Endothelial cell of umbilical vein (primary cell): ENCODE measurements around the gene TMEM208. TPM values are rescaled to one million over a fixed set of nuclear protein-coding genes. Genes with fewer than 3 reads are reported as not detected.

ENCODE experiments used
- BruUV-seq: library from RNA; stranded (reverse); fragments of 400-500 nt; replicated peaks from 2 replicates; lab custom pipeline; 2021; lab: Mats Ljungman, UMichigan
- CTCF ChIA-PET: fragments of 300-600, 350-600 bp; sonication (Branson Sonifier 250); formaldehyde crosslinking; loops from one replicate; lab custom pipeline; 2021; ENCODE audit warnings: antibody characterized with exemption, inconsistent platforms; lab: Charles Lee
- POLR2A ChIA-PET: fragments of 300-600, 350-600 bp; sonication (Branson Sonifier 250); formaldehyde crosslinking; loops from one replicate; lab custom pipeline; 2021; ENCODE audit warnings: antibody characterized with exemption, inconsistent platforms; lab: Charles Lee
- DNase-seq: peaks from one replicate; pipeline ENCODE4 v3.0.0-alpha.2; 2011; ENCODE audit warnings: low read depth, low spot score
- FAIRE-seq: peaks from 2 replicates; lab custom pipeline; 2011; peaks lifted over from hg19 to GRCh38; lab: Jason Lieb, UNC
- H2AFZ ChIP-seq: 2 replicates; pipeline ENCODE4 v1.6.0; 2012; ENCODE audit warnings: low read depth, low read length, control low read depth, inconsistent platforms
- H3K27ac ChIP-seq: 2 replicates; pipeline ENCODE4 v1.5.1; 2011; ENCODE audit warnings: low read depth, mild to moderate bottlenecking, control low read depth, low read length, moderate library complexity; ENCODE audit not compliant: insufficient read depth
- H3K27me3 ChIP-seq, 2 experiments: 2 replicates each; pipeline versions ENCODE4 v1.6.0 to v1.6.1; 2011; ENCODE audit warnings: low read length in 2 of 2, mixed read lengths in 1 of 2; ENCODE audit not compliant: control insufficient read depth in 2 of 2, insufficient read depth in 2 of 2
- H3K36me3 ChIP-seq, 2 experiments: 2 replicates in 1 of 2; 3 replicates in 1 of 2; pipeline ENCODE4 v1.5.1; 2011; ENCODE audit warnings: low read length in 2 of 2, mild to moderate bottlenecking in 1 of 2, moderate library complexity in 1 of 2; ENCODE audit not compliant: control insufficient read depth in 2 of 2, insufficient read depth in 2 of 2; ENCODE audit errors: extremely low read depth in 1 of 2
- H3K4me1 ChIP-seq: 3 replicates; pipeline ENCODE4 v1.5.1; 2011; ENCODE audit warnings: mild to moderate bottlenecking, low read length; ENCODE audit not compliant: control insufficient read depth, insufficient read depth; ENCODE audit errors: extremely low read depth
- H3K4me2 ChIP-seq: 2 replicates; pipeline ENCODE4 v1.6.1; 2011; ENCODE audit warnings: low read length, control low read depth, mixed read lengths; ENCODE audit not compliant: insufficient read depth
- H3K4me3 ChIP-seq, 3 experiments: fragments of 200-600 bp in 1 of 3; sonication (generic), shearing (Covaris generic) in 1 of 3; replicated peaks in 1 of 3; 2 replicates each; pipeline ENCODE4 v1.5.1; 2011 to 2016; ENCODE audit warnings: control low read depth in 3 of 3, low read length in 3 of 3, mild to moderate bottlenecking in 2 of 3, inconsistent platforms in 1 of 3, low read depth in 1 of 3, moderate library complexity in 1 of 3; ENCODE audit not compliant: insufficient read depth in 1 of 3
- H3K79me2 ChIP-seq: 2 replicates; pipeline ENCODE4 v1.6.0; 2012; ENCODE audit warnings: low read length, inconsistent platforms; ENCODE audit not compliant: control insufficient read depth, insufficient read depth
- H3K9ac ChIP-seq: replicated peaks from 2 replicates; pipeline ENCODE3; 2011; ENCODE audit warnings: low read length, control low read depth; ENCODE audit not compliant: insufficient read depth; ENCODE audit errors: extremely low read depth
- H3K9me1 ChIP-seq: replicated peaks from 3 replicates; pipeline ENCODE4 v1.6.0; 2011; ENCODE audit warnings: mild to moderate bottlenecking, low read length; ENCODE audit not compliant: control insufficient read depth, insufficient read depth; ENCODE audit errors: extremely low read depth
- H3K9me3 ChIP-seq: replicated peaks from 2 replicates; pipeline ENCODE4 v1.5.1; 2012; ENCODE audit warnings: low read length, inconsistent platforms; ENCODE audit not compliant: control insufficient read depth, insufficient read depth
- H4K20me1 ChIP-seq: replicated peaks from 2 replicates; pipeline ENCODE3; 2011; ENCODE audit warnings: mild to moderate bottlenecking, low read length; ENCODE audit not compliant: control insufficient read depth, insufficient read depth; ENCODE audit errors: extremely low read depth
- CTCF ChIP-seq, 2 donors: IDR thresholded peaks; 1 replicate in 1 of 2; 2 replicates in 1 of 2; pipeline ENCODE4 v1.5.1; 2011; ENCODE audit warnings: low read length in 2 of 2, mild to moderate bottlenecking in 2 of 2, moderate library complexity in 2 of 2, control low read depth in 1 of 2, inconsistent platforms in 1 of 2, low read depth in 1 of 2; ENCODE audit not compliant: insufficient read depth in 1 of 2; ENCODE audit errors: extremely low read depth in 1 of 2
- EZH2 ChIP-seq: IDR thresholded peaks from 2 replicates; pipeline ENCODE4 v1.6.1; 2012; ENCODE audit warnings: borderline replicate concordance, low read depth, mild to moderate bottlenecking, moderate library complexity, low read length, inconsistent platforms; ENCODE audit not compliant: severe bottlenecking
- FOS ChIP-seq: IDR thresholded peaks from 2 replicates; pipeline ENCODE4 v1.6.1; 2011; ENCODE audit warnings: mild to moderate bottlenecking, low read length, moderate library complexity, borderline replicate concordance; ENCODE audit not compliant: insufficient read depth
- GATA2 ChIP-seq: IDR thresholded peaks from 2 replicates; pipeline ENCODE4 v1.7.0; 2011; ENCODE audit warnings: low read depth, mild to moderate bottlenecking, moderate library complexity, mixed read lengths, low read length; ENCODE audit not compliant: insufficient read length, insufficient read depth
- JUN ChIP-seq: IDR thresholded peaks from 2 replicates; pipeline ENCODE4 v1.6.1; 2011; ENCODE audit warnings: borderline replicate concordance, low read depth; ENCODE audit not compliant: insufficient read length, insufficient read depth
- MAX ChIP-seq: IDR thresholded peaks from 2 replicates; pipeline ENCODE4 v1.6.1; 2011; ENCODE audit not compliant: insufficient read depth, insufficient read length
- MYC ChIP-seq: IDR thresholded peaks from one replicate; pipeline ENCODE4 v1.6.1; 2011; ENCODE audit warnings: mild to moderate bottlenecking, low read depth, low read length
- POLR2A ChIP-seq: IDR thresholded peaks from 2 replicates; pipeline ENCODE4 v1.6.1; 2012; ENCODE audit warnings: low read depth, mild to moderate bottlenecking, control low read depth, low read length
- POLR2AphosphoS5 ChIP-seq: IDR thresholded peaks from 2 replicates; pipeline ENCODE4 v1.6.1; 2012; ENCODE audit warnings: low read depth, mild to moderate bottlenecking, control low read depth, low read length, moderate library complexity; ENCODE audit not compliant: insufficient read depth
- dilution Hi-C: fragments of 300-500 bp; cut with MboI; formaldehyde crosslinking; loops from one replicate; pipeline ENCODE4 v1.15.0; 2019; ENCODE audit warnings: low sequenced_read_pairs; ENCODE audit not compliant: extremely low pct_ligation_motif_present
- intact Hi-C: fragments of 100-400 bp; cut with micrococcal nuclease; formaldehyde crosslinking; loops from one replicate; pipeline ENCODE4 v1.10.0; 2022
- polyA plus RNA-seq, 4 experiments: library from polyadenylated mRNA; depleted of rRNA in 3 of 4; stranded (reverse) in 3 of 4; unstranded in 1 of 4; fragments of >200 nt; gene quantifications; 2 replicates each; pipeline versions ENCODE4 v1.2.1 to v1.2.3, GENCODE V29; 2011 to 2012; ENCODE audit warnings: missing spikeins in 1 of 4
- total RNA-seq: library from RNA; stranded (reverse); gene quantifications from 2 replicates; pipeline ENCODE4 v1.2.3, GENCODE V29; 2021

Gene TMEM208
- total and polyA plus RNA-seq, 2 donors (not counting 3 experiments of a cell fraction or from before 2014, with no cell fraction given) = 35.3 to 94.0 TPM

DNA sequence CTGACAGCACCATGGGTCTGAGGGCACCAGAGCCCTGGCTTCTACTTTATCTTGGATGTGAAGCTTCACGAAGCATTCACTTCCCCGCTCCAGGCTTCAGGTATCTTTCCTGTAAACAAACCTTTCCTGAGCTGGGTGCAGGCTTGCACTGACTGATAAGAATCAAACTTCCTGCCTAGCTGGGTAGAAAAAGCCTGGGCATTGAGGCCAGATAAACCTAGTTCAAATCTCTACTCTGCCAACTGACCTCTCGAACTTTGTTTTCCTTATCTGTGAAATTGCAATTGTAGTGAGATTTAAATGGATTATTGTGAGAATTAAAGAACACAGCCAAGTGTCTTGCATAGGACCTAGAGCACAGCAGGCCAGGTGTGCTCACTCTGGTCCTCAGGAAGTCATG lies 2.9 kb upstream of the TMEM208 start:
- no peak overlapping the region for H3K9ac ChIP-seq
- no peak overlapping the region for H3K4me2 ChIP-seq
- dilution Hi-C loops (no loop called here), intact Hi-C loops (no loop called here)
- FAIRE-seq (peak; percentile 64), DNase-seq (no peak)
- ChIA-PET CTCF (interaction anchor here (1.1 to 1.4 kb wide), 3 partner anchors 20 to 26 kb away, joined by 3 read pairs; no protein-coding TSS in a partner anchor), POLR2A (no interaction called here)
- H3K79me2 ChIP-seq = peaks cover 11% of the 10 kb centered on the region
- H3K4me3 ChIP-seq = no peak overlapping the region
- no peaks in the 10 kb centered on the region for H3K9me3 ChIP-seq
- no peaks in the 10 kb centered on the region for H4K20me1 ChIP-seq
- no peaks in the 10 kb centered on the region for H3K27me3 ChIP-seq
- H3K36me3 ChIP-seq = peaks cover 0 to 9% of the 10 kb centered on the region in 2 experiments
- no peak overlapping the region for H3K27ac ChIP-seq
- no peak overlapping the region for H2AFZ ChIP-seq
- no peaks in the 10 kb centered on the region for H3K9me1 ChIP-seq
- BruUV-seq = no TSS peak
- TF ChIP-seq POLR2AphosphoS5 = no peak
- TF ChIP-seq GATA2 = peak; percentile 61
- peaks cover 18% of the 10 kb centered on the region for H3K4me1 ChIP-seq

- CTCF ChIA-PET = interaction anchor here (0.9 to 2.6 kb wide), 8 partner anchors 10 to 209 kb away, joined by 3 to 15 read pairs (median 5); partner anchors contain the start of gene FHOD1
- DNase-seq (no peak), FAIRE-seq (no peak)
- peaks cover 18% of the 10 kb centered on the region for H3K4me1 ChIP-seq
- TF ChIP-seq POLR2AphosphoS5 (no peak), JUN (no peak), MYC (no peak), EZH2 (no peak), CTCF (IDR thresholded peaks at IDR 0.05; ENCODE audit: extremely low read depth in 1 of 2, insufficient read depth in 1 of 2, low read depth in 1 of 2, low read length in 2 of 2) (no peak), MAX (no peak), FOS (no peak), GATA2 (no peak), POLR2A (no peak)
- H2AFZ ChIP-seq = peak overlapping the region; percentile 12
- H3K4me3 ChIP-seq = peak overlapping the region in 2 of 3 experiments; percentile 78 to 86
- no peaks in the 10 kb centered on the region for H4K20me1 ChIP-seq
- H3K27ac ChIP-seq = no peak overlapping the region
- POLR2A ChIA-PET = interaction anchor here (1.3 to 1.8 kb wide), 4 partner anchors 9 to 51 kb away, joined by 3 to 10 read pairs (median 8); partner anchors contain the start of gene FHOD1
- peaks cover 10 to 32% of the 10 kb centered on the region in 2 experiments for H3K36me3 ChIP-seq
- no peaks in the 10 kb centered on the region for H3K9me3 ChIP-seq
- intact Hi-C loops (loop anchor here (1.0 to 5.0 kb wide), 2 partner anchors 20 to 34 kb away; partner anchors contain the start of genes E2F4 and EXOC3L1), dilution Hi-C loops (no loop called here)
- BruUV-seq = TSS peak; percentile 58
- H3K9ac ChIP-seq = peak overlapping the region; percentile 40
- no peaks in the 10 kb centered on the region for H3K27me3 ChIP-seq
- peak overlapping the region; percentile 42 for H3K4me2 ChIP-seq
- H3K79me2 ChIP-seq = peaks cover 11% of the 10 kb centered on the region
- H3K9me1 ChIP-seq = no peaks in the 10 kb centered on the region
These were observed 581 bp upstream of the TMEM208 start for GRCh38 chr16:67226295-67226803.
